Stimulated activated CD4-positive, alpha-beta T cell treated with anti-CD3 and anti-CD28 coated beads, Interleukin-1b, Interleukin-23, amount 100 ng/mL, for 48 hours (primary cell): ENCODE data around the gene GPR35.

Experiments used
- DNase-seq: peaks from one replicate; pipeline ENCODE4 v3.0.0-alpha.2; 2020

Gene GPR35

GRCh38 chr2:240603081-240603835 lies 22.0 kb upstream of the GPR35 start:
- DNase-seq = no peak

- no peak for DNase-seq
These were observed 21.4 kb upstream of the GPR35 start for GRCh38 chr2:240603846-240604245.

- DNase-seq = no peak
These were observed 20.9 kb upstream of the GPR35 start for GRCh38 chr2:240604291-240604938.

GRCh38 chr2:240604939-240605716 lies 20.2 kb upstream of the GPR35 start:
- no peak for DNase-seq

GRCh38 chr2:240605867-240606743 lies 19.2 kb upstream of the GPR35 start:
- DNase-seq = no peak

- DNase-seq = no peak
These were observed 13.6 kb upstream of the GPR35 start for GRCh38 chr2:240611601-240612210.

- no peak for DNase-seq
These were observed 11.5 kb upstream of the GPR35 start for GRCh38 chr2:240613781-240614180.

- no peak for DNase-seq
These were observed 10.9 kb upstream of the GPR35 start for GRCh38 chr2:240614391-240614790.

- DNase-seq = no peak
These were observed 9.9 kb upstream of the GPR35 start for GRCh38 chr2:240615396-240615795.

GRCh38 chr2:240615820-240616547 lies 9.3 kb upstream of the GPR35 start:
- no peak for DNase-seq

GRCh38 chr2:240616860-240617666 lies 8.2 kb upstream of the GPR35 start:
- DNase-seq = peak; percentile 7

GRCh38 chr2:240618776-240619175 lies 6.5 kb upstream of the GPR35 start:
- DNase-seq = no peak

- DNase-seq = no peak
These were observed 5.7 kb upstream of the GPR35 start for GRCh38 chr2:240619506-240620148.

GRCh38 chr2:240620149-240620731 lies 5.0 kb upstream of the GPR35 start:
- DNase-seq = no peak

- DNase-seq = no peak
These were observed 4.4 kb upstream of the GPR35 start for GRCh38 chr2:240620859-240621258.

GRCh38 chr2:240622060-240622411 lies 3.2 kb upstream of the GPR35 start:
- DNase-seq = no peak

- peak; percentile 52 for DNase-seq
These were observed 2.6 kb upstream of the GPR35 start for GRCh38 chr2:240622531-240623235.

GRCh38 chr2:240623531-240624010 lies 1.7 kb upstream of the GPR35 start:
- no peak for DNase-seq
